NAMALWA (cell line): Measurements from ENCODE around the gene CLIC4.

Experiments
- DNase-seq: peaks from one replicate; pipeline ENCODE4 v3.0.0-alpha.2; 2015; ENCODE audit warnings: low spot score

The CLIC4 gene

GRCh38 chr1:24859063-24860010 lies 114.1 kb downstream of the CLIC4 start:
- DNase-seq: no peak

- no peak for DNase-seq
Observed at GRCh38 chr1:24860841-24861240, 115.6 kb downstream of the CLIC4 start.

GRCh38 chr1:24861821-24862727 lies 116.8 kb downstream of the CLIC4 start:
- DNase-seq: no peak

- no peak for DNase-seq
Observed at GRCh38 chr1:24862775-24863483, 117.7 kb downstream of the CLIC4 start.

GRCh38 chr1:24864370-24864777 lies 119.1 kb downstream of the CLIC4 start:
- DNase-seq: no peak

GRCh38 chr1:24865168-24865567 lies 119.9 kb downstream of the CLIC4 start:
- no peak for DNase-seq

- no peak for DNase-seq
Observed at GRCh38 chr1:24865587-24865986, 120.3 kb downstream of the CLIC4 start.

- no peak for DNase-seq
Observed at GRCh38 chr1:24866211-24867083, 121.2 kb downstream of the CLIC4 start.

GRCh38 chr1:24867084-24867870 lies 122.0 kb downstream of the CLIC4 start:
- no peak for DNase-seq

GRCh38 chr1:24868016-24868875 lies 123.0 kb downstream of the CLIC4 start:
- no peak for DNase-seq

- no peak for DNase-seq
Observed at GRCh38 chr1:24870551-24871195, 125.4 kb downstream of the CLIC4 start.

GRCh38 chr1:24871306-24871901 lies 126.2 kb downstream of the CLIC4 start:
- no peak for DNase-seq

GRCh38 chr1:24872061-24872850 lies 127.0 kb downstream of the CLIC4 start:
- DNase-seq: no peak

GRCh38 chr1:24873148-24873547 lies 127.9 kb downstream of the CLIC4 start:
- DNase-seq: no peak

GRCh38 chr1:24874056-24874455 lies 128.8 kb downstream of the CLIC4 start:
- DNase-seq: no peak

GRCh38 chr1:24874611-24875234 lies 129.5 kb downstream of the CLIC4 start:
- no peak for DNase-seq

- no peak for DNase-seq
Observed at GRCh38 chr1:24875257-24875656, 130.0 kb downstream of the CLIC4 start.
